A549 (cell line): ENCODE measurements around the gene ARHGEF28.

ENCODE experiments used
- EHMT2 ChIP-seq: fragments of 200-600 bp; sonication (generic); IDR thresholded peaks from 2 replicates; pipeline ENCODE4 v1.6.1; 2016; ENCODE audit warnings: antibody characterized with exemption, low read depth, mild to moderate bottlenecking, moderate library complexity
- EP300 ChIP-seq, 2 experiments: fragments of >200 bp; sonication (Bioruptor Twin); formaldehyde crosslinking; IDR thresholded peaks; 2 replicates in 1 of 2; 3 replicates in 1 of 2; pipeline ENCODE4 v1.6.1; 2016 to 2017
- MAZ ChIP-seq: fragments of 150-350 bp; IDR thresholded peaks from 2 replicates; pipeline ENCODE4 v1.6.1; 2014; ENCODE audit warnings: antibody characterized with exemption, low read depth, low read length, borderline replicate concordance
- TF ChIP-seq, protein P1 (sequence below): fragments of >200 bp; sonication (Bioruptor Twin); formaldehyde crosslinking; IDR thresholded peaks from 3 replicates; pipeline ENCODE4 v1.5.1; 2016

DNA sequence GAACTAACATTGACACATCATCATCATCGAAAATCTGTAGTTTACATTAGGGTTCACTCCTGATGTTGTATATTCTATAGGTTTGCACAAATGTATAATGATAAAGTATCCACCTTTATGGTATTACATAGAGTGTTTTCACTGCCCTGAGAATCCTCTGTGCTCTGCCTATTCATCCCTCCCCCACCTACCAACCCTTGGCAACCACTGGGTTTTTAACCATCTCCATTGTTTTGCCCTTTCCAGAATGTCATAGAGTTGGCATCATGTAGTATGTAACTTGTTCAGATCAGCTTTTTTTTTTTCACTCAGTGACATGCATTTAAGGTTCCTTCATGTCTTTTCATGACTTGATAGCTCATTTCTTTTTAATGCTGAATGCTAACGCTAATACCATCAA lies 106.0 kb downstream of the ARHGEF28 start:
- TF ChIP-seq, protein P1, sequence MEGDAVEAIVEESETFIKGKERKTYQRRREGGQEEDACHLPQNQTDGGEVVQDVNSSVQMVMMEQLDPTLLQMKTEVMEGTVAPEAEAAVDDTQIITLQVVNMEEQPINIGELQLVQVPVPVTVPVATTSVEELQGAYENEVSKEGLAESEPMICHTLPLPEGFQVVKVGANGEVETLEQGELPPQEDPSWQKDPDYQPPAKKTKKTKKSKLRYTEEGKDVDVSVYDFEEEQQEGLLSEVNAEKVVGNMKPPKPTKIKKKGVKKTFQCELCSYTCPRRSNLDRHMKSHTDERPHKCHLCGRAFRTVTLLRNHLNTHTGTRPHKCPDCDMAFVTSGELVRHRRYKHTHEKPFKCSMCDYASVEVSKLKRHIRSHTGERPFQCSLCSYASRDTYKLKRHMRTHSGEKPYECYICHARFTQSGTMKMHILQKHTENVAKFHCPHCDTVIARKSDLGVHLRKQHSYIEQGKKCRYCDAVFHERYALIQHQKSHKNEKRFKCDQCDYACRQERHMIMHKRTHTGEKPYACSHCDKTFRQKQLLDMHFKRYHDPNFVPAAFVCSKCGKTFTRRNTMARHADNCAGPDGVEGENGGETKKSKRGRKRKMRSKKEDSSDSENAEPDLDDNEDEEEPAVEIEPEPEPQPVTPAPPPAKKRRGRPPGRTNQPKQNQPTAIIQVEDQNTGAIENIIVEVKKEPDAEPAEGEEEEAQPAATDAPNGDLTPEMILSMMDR = no peak
- TF ChIP-seq EP300 (IDR thresholded peaks at IDR 0.05) (no peak), MAZ (no peak), EHMT2 (no peak)
